Aorta (tissue), 5 donors: ENCODE measurements around the gene HOXC10. TPM values are rescaled to one million over a fixed set of nuclear protein-coding genes. Genes with fewer than 3 reads are reported as not detected.

Source experiments
- ATAC-seq: fragments of 200-7000 bp; cut with Tn5 transposase; one replicate; pipeline ENCODE4 v1.9.1; 2022; ENCODE audit warnings: moderate library complexity; ENCODE audit not compliant: low FRiP score
- DNase-seq, 2 donors: peaks; one replicate each; pipeline ENCODE4 v3.0.0-alpha.2; 2020
- H3K27ac ChIP-seq, 2 donors: one replicate each; pipeline ENCODE4 v1.5.1; 2013; ENCODE audit warnings: low read length in 2 of 2, mild to moderate bottlenecking in 2 of 2, moderate library complexity in 2 of 2, control low read depth in 1 of 2, inconsistent platforms in 1 of 2, low read depth in 1 of 2
- H3K27me3 ChIP-seq, 2 donors: one replicate each; pipeline ENCODE4 v1.6.1; 2013; ENCODE audit warnings: control low read depth in 1 of 2, low read length in 1 of 2, mild to moderate bottlenecking in 1 of 2, moderate library complexity in 1 of 2; ENCODE audit not compliant: insufficient read depth in 2 of 2, control insufficient read depth in 1 of 2
- H3K36me3 ChIP-seq, 2 donors: one replicate each; pipeline ENCODE4 v1.6.1; 2013; ENCODE audit warnings: control low read depth in 1 of 2, low read length in 1 of 2, mild to moderate bottlenecking in 1 of 2; ENCODE audit not compliant: insufficient read depth in 2 of 2, control insufficient read depth in 1 of 2
- H3K4me1 ChIP-seq, 2 donors: one replicate each; pipeline ENCODE4 v1.6.1; 2013; ENCODE audit warnings: low read length in 2 of 2, control low read depth in 1 of 2, mild to moderate bottlenecking in 1 of 2, moderate library complexity in 1 of 2; ENCODE audit not compliant: insufficient read depth in 2 of 2, control insufficient read depth in 1 of 2
- H3K4me3 ChIP-seq, 2 donors: one replicate each; pipeline ENCODE4 v1.5.1; 2013; ENCODE audit warnings: low read length in 2 of 2, control low read depth in 1 of 2, mild to moderate bottlenecking in 1 of 2
- H3K9me3 ChIP-seq: one replicate; pipeline ENCODE4 v1.6.1; 2013; ENCODE audit warnings: mild to moderate bottlenecking, low read length; ENCODE audit not compliant: control insufficient read depth
- WGBS, 2 donors: extraction: QIAGEN DNeasy Blood & Tissue Kit; methylation state at CpG; one replicate each; pipeline ENCODE4 v1.1.7; 2013; 5-methylcytosine and 5-hydroxymethylcytosine counted together
- intact Hi-C, 2 donors: fragments of 100-400 bp; cut with DNase I; formaldehyde crosslinking; loops; one replicate each; pipeline versions ENCODE4 v1.14.2 to v1.15.0; 2022
- polyA plus RNA-seq, 2 donors: library from polyadenylated mRNA; stranded (reverse); fragments of 200-250 nt; gene quantifications; one replicate each; pipeline ENCODE4 v1.2.3, GENCODE V29; 2013
- total RNA-seq, 2 donors: library from RNA; stranded (reverse); fragmentation: NEBNext Ultra II Directional; extraction: Animal tissue kit (Norgen Biotek cat#: 25700); gene quantifications; one replicate each; pipeline ENCODE4 v1.2.1, GENCODE V29; 2021
- donor health status: healthy with polysubstance abuse.
- donor health status: Bipolar disorder and iron deficiency.
- donor health status: DM: no; HTN: no; CAD: no.
- donor health status: DM: no; HTN: no; CAD: no.
- donor health status: DM: yes; HTN: yes; CAD: no.

HOXC10 gene
- total and polyA plus RNA-seq, 4 donors = 1.6 to 32.0 (median 3.6) TPM; not detected in 1

DNA sequence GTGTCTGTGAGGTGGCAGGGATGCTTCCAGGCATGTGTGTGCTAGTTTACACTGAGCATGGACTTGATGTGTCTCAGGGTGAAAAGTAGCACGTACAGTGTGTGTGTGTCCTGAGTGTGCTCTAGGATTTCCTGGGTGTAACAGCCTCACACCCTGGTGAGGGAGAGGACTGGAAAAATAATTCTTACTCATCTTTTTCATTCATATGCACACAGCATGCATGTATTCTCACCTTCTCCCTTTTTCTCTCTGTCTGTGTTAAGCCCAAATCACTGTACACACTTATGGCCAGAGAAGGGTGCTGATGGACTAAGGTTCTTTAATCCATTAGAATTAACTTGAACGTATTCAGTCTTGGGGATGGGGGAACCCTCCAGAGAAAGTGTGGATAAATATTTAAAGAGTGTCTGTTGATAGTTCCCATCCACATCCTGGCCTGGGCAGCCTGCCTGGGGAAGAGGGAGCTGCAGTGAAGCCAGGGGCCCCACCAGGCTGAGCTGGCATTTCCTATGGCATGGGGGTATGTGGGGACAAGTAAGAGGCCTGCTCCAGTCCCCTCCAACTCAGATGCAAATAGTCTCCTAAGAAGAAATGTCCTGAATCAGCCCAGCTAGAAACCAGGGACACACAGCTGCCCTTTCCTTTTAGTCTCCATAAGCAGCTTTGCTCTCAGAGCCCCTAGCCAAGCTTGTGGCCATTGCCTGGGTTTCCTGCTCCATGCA, 22.8 kb downstream of the HOXC10 start:
- ATAC-seq (no peak), DNase-seq (peak in 1 of 2 donors; percentile 21)
- intact Hi-C loops = loop anchor here in 1 of 2 donors (5.0 kb wide), 1 partner anchor 200 kb away; no protein-coding TSS in a partner anchor
- Histone ChIP-seq H3K36me3 (no peaks in the 10 kb centered on the region), H3K9me3 (no peaks in the 10 kb centered on the region), H3K27me3 (no peaks in the 10 kb centered on the region), H3K27ac (no peak overlapping the region), H3K4me1 (no peaks in the 10 kb centered on the region), H3K4me3 (no peak overlapping the region)
- WGBS, 2 donors = 75 to 78% methylated on average over 2 of the region's 2 CpGs

GRCh38 chr12:54008260-54008552, 23.3 kb downstream of the HOXC10 start:
- H3K27ac ChIP-seq = no peak overlapping the region

DNA sequence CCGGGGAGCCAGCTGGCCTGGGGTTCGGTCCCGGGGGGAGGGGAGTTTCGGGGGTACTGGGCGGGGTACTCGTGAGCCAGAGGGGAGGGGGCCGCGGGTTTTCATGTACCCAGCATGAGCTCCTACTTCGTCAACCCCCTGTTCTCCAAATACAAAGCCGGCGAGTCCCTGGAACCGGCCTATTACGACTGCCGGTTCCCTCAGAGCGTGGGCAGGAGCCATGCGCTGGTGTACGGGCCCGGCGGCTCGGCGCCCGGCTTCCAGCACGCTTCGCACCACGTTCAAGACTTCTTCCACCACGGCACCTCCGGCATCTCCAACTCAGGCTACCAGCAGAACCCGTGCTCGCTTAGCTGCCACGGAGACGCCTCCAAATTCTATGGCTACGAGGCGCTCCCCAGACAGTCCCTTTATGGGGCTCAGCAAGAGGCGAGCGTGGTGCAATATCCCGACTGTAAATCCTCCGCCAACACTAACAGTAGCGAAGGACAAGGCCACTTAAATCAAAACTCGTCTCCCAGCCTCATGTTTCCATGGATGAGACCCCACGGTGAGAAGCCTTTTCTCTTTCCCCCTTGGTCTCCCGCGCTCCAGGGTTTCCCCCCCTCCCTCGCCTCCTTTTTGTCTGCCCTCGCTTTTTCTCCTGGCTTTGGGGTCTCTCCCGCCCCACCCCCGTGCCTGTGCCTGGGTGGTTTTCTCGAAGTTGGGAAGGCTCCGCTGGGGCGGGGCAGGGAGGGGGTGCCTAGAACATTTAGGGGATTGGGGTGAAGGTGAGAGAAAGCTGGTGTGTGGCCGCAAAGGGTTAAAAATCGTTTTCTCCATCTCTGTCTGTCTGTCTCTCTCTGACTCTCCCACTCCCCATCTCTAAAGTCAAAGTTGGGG, 24.5 kb downstream of the HOXC10 start:
- Histone ChIP-seq H3K4me3 (peak overlapping the region; percentile 3 to 36), H3K9me3 (no peaks in the 10 kb centered on the region), H3K27me3 (no peaks in the 10 kb centered on the region), H3K4me1 (no peaks in the 10 kb centered on the region), H3K27ac (no peak overlapping the region), H3K36me3 (no peaks in the 10 kb centered on the region)
- intact Hi-C loops = loop anchor here in 1 of 2 donors (5.0 kb wide), 1 partner anchor 198 kb away; no protein-coding TSS in a partner anchor
- DNase-seq = peak; percentile 59 to 85
- ATAC-seq = no peak
- WGBS, 2 donors = 6% methylated on average over 49 to 51 of the region's 51 CpGs

More at GRCh38 chr12:54008260-54008552, 23.3 kb downstream of the HOXC10 start:
- ATAC-seq = no peak
- no peak overlapping the region for H3K4me3 ChIP-seq
- DNase-seq = peak in 1 of 2 donors; percentile 24
- no peaks in the 10 kb centered on the region for H3K36me3 ChIP-seq
- intact Hi-C loops = loop anchor here in 1 of 2 donors (5.0 kb wide), 1 partner anchor 199 kb away; no protein-coding TSS in a partner anchor
- H3K9me3 ChIP-seq = no peaks in the 10 kb centered on the region
- no peaks in the 10 kb centered on the region for H3K4me1 ChIP-seq
- 65 to 70% methylated on average over 2 of the region's 2 CpGs for WGBS, 2 donors
- H3K27me3 ChIP-seq = no peaks in the 10 kb centered on the region

- 59 to 67% methylated on average over 10 of the region's 10 CpGs for WGBS, 2 donors
- Histone ChIP-seq H3K9me3 (no peaks in the 10 kb centered on the region), H3K27me3 (no peaks in the 10 kb centered on the region), H3K4me3 (no peak overlapping the region), H3K27ac (no peak overlapping the region), H3K4me1 (no peaks in the 10 kb centered on the region), H3K36me3 (no peaks in the 10 kb centered on the region)
- DNase-seq (peak in 1 of 2 donors; percentile 34), ATAC-seq (no peak)
- intact Hi-C loops = no loop called here
Observed at GRCh38 chr12:54010053-54010971, 25.4 kb downstream of the HOXC10 start.

DNA sequence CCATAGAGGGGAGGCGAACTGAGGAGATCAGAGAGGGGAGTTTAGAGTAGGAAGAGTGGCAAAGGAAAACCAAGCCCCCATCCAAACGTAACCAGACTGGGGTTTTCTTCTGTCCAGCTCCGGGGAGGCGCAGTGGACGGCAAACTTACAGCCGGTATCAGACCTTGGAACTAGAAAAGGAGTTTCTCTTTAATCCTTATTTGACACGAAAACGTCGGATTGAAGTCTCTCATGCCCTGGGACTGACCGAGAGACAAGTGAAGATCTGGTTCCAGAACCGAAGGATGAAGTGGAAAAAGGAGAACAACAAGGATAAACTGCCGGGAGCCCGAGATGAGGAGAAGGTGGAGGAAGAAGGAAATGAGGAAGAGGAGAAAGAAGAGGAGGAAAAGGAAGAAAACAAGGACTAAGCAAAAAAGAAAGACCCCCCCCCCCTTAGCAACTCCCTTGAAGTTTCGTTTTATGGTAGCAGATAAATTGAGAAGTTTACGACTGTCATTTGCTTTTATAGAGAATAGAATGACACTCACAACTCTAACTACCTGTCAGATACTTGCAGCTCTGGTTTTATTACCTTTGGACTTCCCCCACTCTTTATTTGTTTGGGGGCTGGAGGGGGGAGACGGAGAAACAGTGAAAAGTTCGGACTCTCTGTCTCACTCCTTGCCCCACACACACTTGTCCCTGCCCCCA, 26.2 kb downstream of the HOXC10 start:
- ATAC-seq (no peak), DNase-seq (peak in 1 of 2 donors; percentile 20)
- H3K9me3 ChIP-seq = no peaks in the 10 kb centered on the region
- H3K36me3 ChIP-seq = no peaks in the 10 kb centered on the region
- no peak overlapping the region for H3K4me3 ChIP-seq
- no peaks in the 10 kb centered on the region for H3K4me1 ChIP-seq
- intact Hi-C loops = no loop called here
- no peak overlapping the region for H3K27ac ChIP-seq
- no peaks in the 10 kb centered on the region for H3K27me3 ChIP-seq
- WGBS, 2 donors = 54 to 64% methylated on average over 17 of the region's 17 CpGs

GRCh38 chr12:54011665-54012532, 27.0 kb downstream of the HOXC10 start:
- DNase-seq = no peak
- Histone ChIP-seq H3K36me3 (no peaks in the 10 kb centered on the region), H3K4me3 (no peak overlapping the region), H3K27me3 (no peaks in the 10 kb centered on the region), H3K27ac (no peak overlapping the region), H3K9me3 (no peaks in the 10 kb centered on the region), H3K4me1 (no peaks in the 10 kb centered on the region)
- ATAC-seq = no peak
- intact Hi-C loops = no loop called here
- WGBS, 2 donors = 66 to 77% methylated on average over 14 of the region's 14 CpGs

- intact Hi-C loops = no loop called here
- Histone ChIP-seq H3K9me3 (no peaks in the 10 kb centered on the region), H3K36me3 (no peaks in the 10 kb centered on the region), H3K27me3 (no peaks in the 10 kb centered on the region), H3K4me1 (no peaks in the 10 kb centered on the region), H3K4me3 (no peak overlapping the region), H3K27ac (no peak overlapping the region)
- peak in 1 of 2 donors; percentile 24 for DNase-seq
- 68 to 71% methylated on average over 6 of the region's 6 CpGs for WGBS, 2 donors
- ATAC-seq = no peak
Observed at GRCh38 chr12:54012631-54013409, 27.9 kb downstream of the HOXC10 start.
